Measurements from ENCODE around the gene FAM98A.

- TF ChIP-seq POLR2A (IDR thresholded peaks at IDR 0.05; ENCODE audit: low read depth, low read length) (no peak), POLR2AphosphoS5 (IDR thresholded peaks at IDR 0.05; ENCODE audit: low read depth, low read length) (no peak), TAF1 (IDR thresholded peaks at IDR 0.05; ENCODE audit: low read depth, low read length) (no peak), POU2F2 (IDR thresholded peaks at IDR 0.05; ENCODE audit: low read depth, low read length) (no peak)
Measured at GRCh38 chr2:33607905-33608304, 8.8 kb upstream of the FAM98A start.
